Lung (tissue), 12 donors: Measurements from ENCODE around the gene MYO7A. TPM values are rescaled to one million over a fixed set of nuclear protein-coding genes. Genes with fewer than 3 reads are reported as not detected.

Experiments used
- ATAC-seq: fragments of 200-7000 bp; cut with Tn5 transposase; one replicate; pipeline ENCODE4 v1.9.1; 2020; ENCODE audit warnings: moderate number of reproducible peaks; ENCODE audit not compliant: insufficient read depth, low FRiP score
- DNase-seq, 3 donors: peaks; one replicate each; pipeline ENCODE4 v3.0.0-alpha.2; 2013 to 2017
- H3K27ac ChIP-seq, 2 donors: one replicate each; pipeline ENCODE4 v1.5.1; 2013; ENCODE audit warnings: mild to moderate bottlenecking in 2 of 2, moderate library complexity in 2 of 2, control low read depth in 1 of 2, inconsistent platforms in 1 of 2, low read depth in 1 of 2, low read length in 1 of 2
- H3K27me3 ChIP-seq, 3 donors: one replicate each; pipeline ENCODE4 v1.5.1; 2013; ENCODE audit warnings: low read length in 2 of 3; ENCODE audit not compliant: control insufficient read depth in 3 of 3, insufficient read depth in 3 of 3
- H3K36me3 ChIP-seq, 4 donors: one replicate each; pipeline ENCODE4 v1.5.1; 2013; ENCODE audit warnings: low read length in 4 of 4, mild to moderate bottlenecking in 1 of 4, moderate library complexity in 1 of 4; ENCODE audit not compliant: control insufficient read depth in 4 of 4, insufficient read depth in 4 of 4
- H3K4me1 ChIP-seq, 5 donors: one replicate each; pipeline ENCODE4 v1.5.1; 2013; ENCODE audit warnings: low read length in 5 of 5, mild to moderate bottlenecking in 2 of 5, moderate library complexity in 1 of 5; ENCODE audit not compliant: control insufficient read depth in 5 of 5, insufficient read depth in 5 of 5
- H3K4me3 ChIP-seq: one replicate; pipeline ENCODE4 v1.5.1; 2013; ENCODE audit warnings: mild to moderate bottlenecking, control low read depth, moderate library complexity
- H3K9ac ChIP-seq, 2 donors: one replicate each; pipeline ENCODE4 v1.5.1; 2013; ENCODE audit warnings: low read length in 2 of 2, control low read depth in 1 of 2; ENCODE audit not compliant: insufficient read depth in 1 of 2
- H3K9me3 ChIP-seq, 4 donors: one replicate each; pipeline ENCODE4 v1.5.1; 2013; ENCODE audit warnings: low read length in 3 of 4, mild to moderate bottlenecking in 1 of 4, moderate library complexity in 1 of 4; ENCODE audit not compliant: control insufficient read depth in 4 of 4, insufficient read depth in 3 of 4
- CTCF ChIP-seq: IDR thresholded peaks from 2 replicates; pipeline ENCODE4 v1.5.1; 2012; ENCODE audit warnings: mild to moderate bottlenecking; ENCODE audit errors: control extremely low read depth, extremely low read depth
- WGBS, 2 donors: extraction: QIAGEN DNeasy Blood & Tissue Kit; methylation state at CpG; one replicate each; pipeline ENCODE4 v1.1.7; 2013; 5-methylcytosine and 5-hydroxymethylcytosine counted together
- polyA plus RNA-seq, 2 donors: library from polyadenylated mRNA; stranded (reverse); fragments of 200-250 nt; gene quantifications; one replicate each; pipeline ENCODE4 v1.2.1, GENCODE V29; 2013
- total RNA-seq, 2 donors: library from RNA; depleted of rRNA in 1 of 2; stranded (reverse); fragments of >200 nt in 1 of 2; gene quantifications; one replicate each; pipeline ENCODE4 v1.2.1, GENCODE V29; 2014 to 2021
- donor health status: control.
- donor health status: control.
- donor health status: Bipolar disorder and iron deficiency.
- donor health status: healthy.
- donor health status: DM: yes; HTN: yes; CAD: no.

Gene MYO7A
- total and polyA plus RNA-seq, 4 donors, result 1.8 to 10.2 (median 6.3) TPM

GRCh38 chr11:77213589-77214428 is 85.8 kb downstream of the MYO7A start:
- no peak for DNase-seq
- no peak for ATAC-seq
- TF ChIP-seq CTCF, result no peak
- Histone ChIP-seq H3K4me1 (no peaks in the 10 kb centered on the region), H3K27ac (no peak overlapping the region), H3K27me3 (no peaks in the 10 kb centered on the region), H3K9ac (no peak overlapping the region), H3K36me3 (no peaks in the 10 kb centered on the region), H3K4me3 (no peak overlapping the region), H3K9me3 (no peaks in the 10 kb centered on the region)
- WGBS, 2 donors, result 89 to 91% methylated on average over 18 of the region's 18 CpGs

- Histone ChIP-seq H3K27me3 (no peaks in the 10 kb centered on the region), H3K4me1 (no peaks in the 10 kb centered on the region), H3K9ac (no peak overlapping the region), H3K36me3 (no peaks in the 10 kb centered on the region), H3K4me3 (no peak overlapping the region), H3K27ac (no peak overlapping the region), H3K9me3 (no peaks in the 10 kb centered on the region)
- no peak for ATAC-seq
- no peak for TF ChIP-seq CTCF
- WGBS, 2 donors, result 89 to 95% methylated on average over 9 of the region's 9 CpGs
- DNase-seq, result no peak
Observed at GRCh38 chr11:77214557-77214956, 86.5 kb downstream of the MYO7A start.

- Histone ChIP-seq H3K9ac (no peak overlapping the region), H3K27ac (no peak overlapping the region), H3K27me3 (no peaks in the 10 kb centered on the region), H3K36me3 (no peaks in the 10 kb centered on the region), H3K4me1 (no peaks in the 10 kb centered on the region), H3K4me3 (no peak overlapping the region), H3K9me3 (no peaks in the 10 kb centered on the region)
- TF ChIP-seq CTCF, result no peak
- no peak for DNase-seq
- 82% methylated on average over 3 of the region's 3 CpGs for WGBS, 2 donors
- no peak for ATAC-seq
Observed at GRCh38 chr11:77215106-77215505, 87.1 kb downstream of the MYO7A start.
